Thyroid gland (tissue), 4 donors: Measurements from ENCODE around the gene MAN2B1. TPM values are rescaled to one million over a fixed set of nuclear protein-coding genes. Genes with fewer than 3 reads are reported as not detected.

Source experiments
- DNase-seq, 2 donors: peaks; one replicate each; pipeline ENCODE4 v3.0.0-alpha.2; 2019
- H3K27ac ChIP-seq, 3 donors: fragments of 200-600 bp; sonication (generic); 1 replicate in 2 of 3; 2 replicates in 1 of 3; pipeline ENCODE4 v1.5.1; 2016 to 2019; ENCODE audit warnings: mild to moderate bottlenecking in 1 of 3, moderate library complexity in 1 of 3
- H3K27me3 ChIP-seq: fragments of 200-600 bp; sonication (generic); one replicate; pipeline ENCODE4 v1.5.1; 2019
- H3K36me3 ChIP-seq, 2 donors: fragments of 200-600 bp; sonication (generic); one replicate each; pipeline ENCODE4 v1.5.1; 2016 to 2019
- H3K4me1 ChIP-seq, 2 donors: fragments of 200-600 bp; sonication (generic); one replicate each; pipeline ENCODE4 v1.5.1; 2017 to 2019
- H3K4me3 ChIP-seq, 3 donors: fragments of 200-600 bp; sonication (generic); replicated peaks in 1 of 3; 1 replicate in 2 of 3; 2 replicates in 1 of 3; pipeline ENCODE4 v1.5.1; 2016; ENCODE audit warnings: mild to moderate bottlenecking in 1 of 3
- H3K9me3 ChIP-seq: fragments of 200-600 bp; sonication (generic); one replicate; pipeline ENCODE4 v1.5.1; 2017
- POLR2A ChIP-seq, 2 donors: fragments of 450-650 bp; IDR thresholded peaks; one replicate each; pipeline ENCODE4 v1.6.1; 2017; ENCODE audit warnings: antibody characterized with exemption in 2 of 2, mild to moderate bottlenecking in 2 of 2, moderate library complexity in 1 of 2
- WGBS, 2 donors: methylation state at CpG; one replicate each; pipeline ENCODE4 v1.1.5; 2017; 5-methylcytosine and 5-hydroxymethylcytosine counted together
- intact Hi-C: fragments of 100-400 bp; cut with DNase I; formaldehyde crosslinking; loops from one replicate; pipeline ENCODE4 v1.15.1; 2023
- small RNA-seq: library from RNA; depleted of rRNA; stranded (forward); fragments of <200 nt; gene quantifications from one replicate; pipeline ENCODE3, GENCODE V24; 2016
- total RNA-seq, 4 donors: library from RNA; depleted of rRNA; stranded (reverse); fragments of >200 nt; gene quantifications; one replicate each; pipeline ENCODE4 v1.2.3, GENCODE V29; 2016
- TF ChIP-seq, protein P1 (sequence below), 6 experiments: fragments of 200-600 bp in 3 of 6; fragments of 450-650 bp in 3 of 6; sonication (generic) in 3 of 6; IDR thresholded peaks; one replicate each; pipeline ENCODE4 v1.5.1; 2016 to 2019; ENCODE audit warnings: antibody characterized with exemption in 6 of 6, mild to moderate bottlenecking in 2 of 6, inconsistent platforms in 1 of 6, moderate library complexity in 1 of 6

The MAN2B1 gene
- total RNA-seq, 4 donors from 2014 or later = 38.0 to 106 (median 82.5) TPM

- Histone ChIP-seq H3K27me3 (no peaks in the 10 kb centered on the region), H3K36me3 (peaks cover 0 to 6% of the 10 kb centered on the region in 2 donors), H3K4me1 (no peaks in the 10 kb centered on the region), H3K9me3 (no peaks in the 10 kb centered on the region), H3K4me3 (no peak overlapping the region), H3K27ac (no peak overlapping the region)
- no peak for DNase-seq
- 93 to 97% methylated on average over 1 of the region's 1 CpG for WGBS, 2 donors
- intact Hi-C loops = no loop called here
- TF ChIP-seq POLR2A (IDR thresholded peaks at IDR 0.05) = no peak
- TF ChIP-seq, protein P1, sequence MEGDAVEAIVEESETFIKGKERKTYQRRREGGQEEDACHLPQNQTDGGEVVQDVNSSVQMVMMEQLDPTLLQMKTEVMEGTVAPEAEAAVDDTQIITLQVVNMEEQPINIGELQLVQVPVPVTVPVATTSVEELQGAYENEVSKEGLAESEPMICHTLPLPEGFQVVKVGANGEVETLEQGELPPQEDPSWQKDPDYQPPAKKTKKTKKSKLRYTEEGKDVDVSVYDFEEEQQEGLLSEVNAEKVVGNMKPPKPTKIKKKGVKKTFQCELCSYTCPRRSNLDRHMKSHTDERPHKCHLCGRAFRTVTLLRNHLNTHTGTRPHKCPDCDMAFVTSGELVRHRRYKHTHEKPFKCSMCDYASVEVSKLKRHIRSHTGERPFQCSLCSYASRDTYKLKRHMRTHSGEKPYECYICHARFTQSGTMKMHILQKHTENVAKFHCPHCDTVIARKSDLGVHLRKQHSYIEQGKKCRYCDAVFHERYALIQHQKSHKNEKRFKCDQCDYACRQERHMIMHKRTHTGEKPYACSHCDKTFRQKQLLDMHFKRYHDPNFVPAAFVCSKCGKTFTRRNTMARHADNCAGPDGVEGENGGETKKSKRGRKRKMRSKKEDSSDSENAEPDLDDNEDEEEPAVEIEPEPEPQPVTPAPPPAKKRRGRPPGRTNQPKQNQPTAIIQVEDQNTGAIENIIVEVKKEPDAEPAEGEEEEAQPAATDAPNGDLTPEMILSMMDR (IDR thresholded peaks at IDR 0.05) = no peak
Observed at GRCh38 chr19:12603714-12604113, 62.8 kb downstream of the MAN2B1 start.

DNA sequence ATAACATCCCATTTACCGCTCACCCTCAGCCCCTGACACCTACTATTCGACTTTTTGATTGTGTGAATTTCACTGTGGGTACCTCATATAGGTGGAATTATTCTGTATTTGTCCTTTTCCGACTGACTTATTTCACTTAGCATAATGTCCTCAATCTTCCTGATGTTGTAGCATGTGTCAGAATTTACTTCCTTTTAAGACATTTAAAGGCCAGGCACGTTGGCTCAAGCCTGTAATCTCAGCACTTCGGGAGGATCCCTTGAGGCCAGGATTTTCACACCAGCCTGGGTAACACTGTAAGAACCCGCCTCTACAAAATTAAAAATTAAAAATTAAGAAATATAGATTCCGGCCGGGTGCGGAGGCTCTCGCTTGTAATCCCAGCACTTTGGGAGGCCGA is 68.9 kb downstream of the MAN2B1 start:
- H3K9me3 ChIP-seq = no peaks in the 10 kb centered on the region
- H3K27ac ChIP-seq = no peak overlapping the region
- no peaks in the 10 kb centered on the region for H3K36me3 ChIP-seq
- DNase-seq = no peak
- 88% methylated on average over 11 of the region's 11 CpGs for WGBS, 2 donors
- intact Hi-C loops = no loop called here
- H3K27me3 ChIP-seq = no peaks in the 10 kb centered on the region
- TF ChIP-seq, protein P1 (IDR thresholded peaks at IDR 0.05) = no peak
- no peak for TF ChIP-seq POLR2A (IDR thresholded peaks at IDR 0.05)
- H3K4me3 ChIP-seq = no peak overlapping the region
- no peaks in the 10 kb centered on the region for H3K4me1 ChIP-seq

- Histone ChIP-seq H3K4me3 (no peak overlapping the region), H3K36me3 (no peaks in the 10 kb centered on the region), H3K27me3 (no peaks in the 10 kb centered on the region), H3K4me1 (no peaks in the 10 kb centered on the region), H3K9me3 (no peaks in the 10 kb centered on the region), H3K27ac (no peak overlapping the region)
- DNase-seq = peak; percentile 65 to 68
- intact Hi-C loops = no loop called here
- WGBS, 2 donors = 62 to 66% methylated on average over 24 to 37 of the region's 38 CpGs
- no peak for TF ChIP-seq POLR2A (IDR thresholded peaks at IDR 0.05)
- TF ChIP-seq, protein P1 (IDR thresholded peaks at IDR 0.05) = no peak
Observed at GRCh38 chr19:12596927-12597548, 69.5 kb downstream of the MAN2B1 start.

Small RNAs within 50 kb of the gene (small RNA-seq; reads per million reads assigned to genes)
- gene SNORD41 = 1,098 reads per million, percentile 99 among the genes with 10 or more reads in this experiment

Other genes starting within 250 kb of the MAN2B1 start
- gene ZNF443, start 225.7 kb downstream of the MAN2B1 start, total RNA-seq = 1 to 10 TPM; 4.2 to 7.0 (median 5.0) TPM
- 1 to 10 TPM; 7.6 to 9.4 (median 8.7) TPM for gene ZNF709, start 181.9 kb downstream of the MAN2B1 start, total RNA-seq
- gene ZNF564, start 115.3 kb downstream of the MAN2B1 start, total RNA-seq = 10 to 100 TPM; 19.4 to 27.3 (median 23.9) TPM
- 10 to 100 TPM; 11.3 to 28.9 (median 17.5) TPM for gene ZNF490, start 55.9 kb downstream of the MAN2B1 start, total RNA-seq
- gene ZNF791, start 55.8 kb downstream of the MAN2B1 start, total RNA-seq = 10 to 100 TPM; 37.8 to 44.9 (median 39.5) TPM
- gene WDR83, start 65 bp upstream of the MAN2B1 start, total RNA-seq = 10 to 100 TPM in 3 of 4 donors, 1 to 10 TPM in 1; 9.5 to 17.5 (median 14.3) TPM
- 100 to 1,000 TPM; 105 to 122 (median 115) TPM for gene DHPS, start 15.1 kb upstream of the MAN2B1 start, total RNA-seq
- not detected for gene GNG14, start 21.3 kb upstream of the MAN2B1 start, total RNA-seq
- gene FBXW9, start 29.9 kb upstream of the MAN2B1 start, total RNA-seq = 10 to 100 TPM in 2 of 4 donors, 1 to 10 TPM in 2; 5.9 to 13.7 (median 11.3) TPM
- gene TNPO2, start 57.2 kb upstream of the MAN2B1 start, total RNA-seq = 10 to 100 TPM; 50.8 to 59.8 (median 54.8) TPM
- 100 to 1,000 TPM; 261 to 416 (median 329) TPM for gene TRIR, start 67.9 kb upstream of the MAN2B1 start, total RNA-seq
- gene GET3, start 70.8 kb upstream of the MAN2B1 start, total RNA-seq = 10 to 100 TPM; 70.7 to 88.8 (median 83.3) TPM
- gene BEST2, start 85.0 kb upstream of the MAN2B1 start, total RNA-seq = not detected
- 100 to 1,000 TPM; 128 to 145 (median 136) TPM for gene HOOK2, start 108.8 kb upstream of the MAN2B1 start, total RNA-seq
- gene JUNB, start 124.7 kb upstream of the MAN2B1 start, total RNA-seq = 100 to 1,000 TPM; 111 to 393 (median 220) TPM
- gene PRDX2, start 135.1 kb upstream of the MAN2B1 start, total RNA-seq = 100 to 1,000 TPM; 166 to 496 (median 328) TPM
- gene THSD8, start 135.3 kb upstream of the MAN2B1 start, total RNA-seq = under 1 TPM in 1 of 4 donors, not detected in 3; 0.67 TPM
- 10 to 100 TPM in 1 of 4 donors, 1 to 10 TPM in 3; 1.5 to 11.8 (median 5.4) TPM for gene RNASEH2A, start 139.8 kb upstream of the MAN2B1 start, total RNA-seq
- not detected for gene RTBDN, start 167.8 kb upstream of the MAN2B1 start, total RNA-seq
- under 1 TPM in 1 of 4 donors, not detected in 3; 0.56 TPM for gene MAST1, start 171.8 kb upstream of the MAN2B1 start, total RNA-seq
- gene DNASE2, start 214.7 kb upstream of the MAN2B1 start, total RNA-seq = 10 to 100 TPM; 35.4 to 67.3 (median 59.1) TPM
- not detected for gene KLF1, start 220.5 kb upstream of the MAN2B1 start, total RNA-seq
- 10 to 100 TPM; 31.2 to 63.7 (median 46.7) TPM for gene GCDH, start 224.4 kb upstream of the MAN2B1 start, total RNA-seq